Activated CD4-positive, alpha-beta T cell treated with anti-CD3 and anti-CD28 coated beads, Interleukin-2, amount 50 U/mL, for 1 hour (primary cell): ENCODE results near the gene KAZN.
A peak's percentile ranks its signal among the peaks of the same experiment; 100 is the strongest.

Experiments used
- DNase-seq: peaks from one replicate; pipeline ENCODE4 v3.0.0-alpha.2; 2020

KAZN gene

GRCh38 chr1:15075175-15075574 lies 476.7 kb downstream of the KAZN start:
- DNase-seq = no peak

- no peak for DNase-seq
Observed at GRCh38 chr1:15075817-15076216, 477.3 kb downstream of the KAZN start.

GRCh38 chr1:15076807-15077206 lies 478.3 kb downstream of the KAZN start:
- DNase-seq = no peak

GRCh38 chr1:15077384-15077783 lies 478.9 kb downstream of the KAZN start:
- DNase-seq = no peak

- DNase-seq = no peak
Observed at GRCh38 chr1:15080328-15081007, 482.0 kb downstream of the KAZN start.

DNA sequence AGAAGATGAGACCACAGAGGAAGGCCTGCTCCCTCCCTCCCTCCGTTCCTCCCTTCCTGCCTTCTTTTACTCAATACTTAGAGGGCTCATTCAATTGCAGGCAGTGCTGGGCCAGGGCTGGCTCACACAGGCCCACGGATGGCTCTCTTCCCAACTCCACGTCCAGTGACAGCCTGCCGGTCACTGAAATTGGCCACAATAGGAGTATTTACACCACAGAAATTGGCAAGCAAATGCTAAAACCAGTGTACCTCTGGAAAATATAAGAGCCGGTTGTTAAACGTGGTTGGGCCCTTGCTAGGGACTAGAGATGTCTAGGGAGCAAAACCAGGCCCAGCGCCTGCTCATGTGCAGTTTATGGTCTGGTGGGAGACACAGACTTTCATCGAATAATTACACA lies 482.6 kb downstream of the KAZN start:
- DNase-seq = no peak

DNA sequence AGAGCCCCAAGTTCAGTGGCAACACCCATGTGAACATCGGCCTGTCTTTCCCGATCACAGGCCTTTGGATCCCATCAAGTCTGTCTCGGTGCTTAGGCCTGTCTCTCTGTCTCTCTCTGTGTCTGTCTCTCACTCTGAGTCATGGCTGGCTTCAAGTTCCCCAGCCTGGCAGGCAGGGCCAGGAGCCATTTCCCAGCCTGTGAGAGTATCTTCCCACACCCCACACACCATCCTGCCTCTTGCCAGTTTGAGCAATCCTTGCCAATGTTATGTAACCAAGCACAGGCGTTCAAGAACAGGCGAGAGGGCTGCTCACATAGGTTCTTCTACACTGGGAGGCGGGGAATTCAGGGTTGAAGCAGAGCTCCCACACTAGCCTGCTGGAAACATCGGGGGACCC lies 485.1 kb downstream of the KAZN start:
- no peak for DNase-seq

- no peak for DNase-seq
Observed at GRCh38 chr1:15088281-15088971, 489.9 kb downstream of the KAZN start.

GRCh38 chr1:15089258-15089992 lies 490.9 kb downstream of the KAZN start:
- DNase-seq = no peak

DNA sequence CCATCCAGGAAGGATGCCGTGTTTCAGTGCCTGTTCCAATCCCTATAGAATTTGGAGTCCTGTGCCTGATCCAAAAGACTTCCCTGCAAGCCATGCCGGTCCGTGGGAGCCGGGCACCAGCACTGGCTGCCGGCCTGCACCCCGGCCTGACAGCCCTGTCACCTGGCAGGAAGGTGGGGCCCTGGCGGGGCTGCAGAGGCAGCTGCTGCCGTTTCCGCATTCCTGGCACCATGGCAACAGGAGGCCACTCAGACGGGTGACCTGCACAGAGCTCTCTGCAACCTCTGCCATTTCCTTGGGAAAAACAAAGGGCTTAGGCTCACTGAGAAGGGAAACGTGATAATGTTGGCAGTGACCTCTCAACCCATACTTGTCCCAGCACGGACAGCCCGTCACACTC lies 491.9 kb downstream of the KAZN start:
- DNase-seq = no peak

GRCh38 chr1:15094056-15094455 lies 495.6 kb downstream of the KAZN start:
- DNase-seq = no peak

DNA sequence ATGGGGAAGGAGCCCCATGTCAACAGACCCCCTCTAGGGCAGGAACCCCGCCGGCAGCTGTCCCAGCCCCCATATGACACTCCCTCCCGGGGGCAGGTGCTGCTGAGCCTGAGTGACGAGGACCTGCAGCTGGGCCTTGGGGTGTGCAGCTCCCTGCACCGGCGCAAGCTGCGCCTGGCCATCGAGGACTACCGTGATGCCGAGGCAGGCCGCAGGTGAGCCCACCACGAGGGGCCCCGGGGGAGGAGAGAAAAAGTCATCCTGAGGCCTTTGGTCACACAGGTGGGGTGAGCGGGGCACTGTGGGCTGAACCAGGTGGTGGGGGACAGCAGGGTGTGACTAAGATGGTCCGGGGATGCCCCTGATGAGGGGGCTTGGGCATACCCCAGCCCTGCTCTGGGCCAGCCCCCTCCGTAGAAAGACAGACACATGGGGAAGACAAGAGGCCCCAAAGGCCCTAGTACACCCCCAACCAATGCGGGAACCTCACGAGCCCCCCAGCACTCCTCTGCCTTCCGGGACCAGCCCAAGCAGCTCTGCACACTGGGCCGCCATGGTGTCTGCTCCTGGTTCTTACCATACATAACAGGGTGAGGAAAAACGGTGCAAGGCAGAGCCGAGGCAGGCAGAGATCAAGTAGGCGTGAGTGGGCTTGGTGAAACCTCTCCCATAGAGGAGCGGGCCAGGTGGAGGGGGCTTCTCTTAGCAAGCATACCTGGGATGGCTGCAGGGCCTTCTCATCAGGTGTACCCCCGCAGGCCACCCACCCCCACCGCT lies 496.4 kb downstream of the KAZN start:
- no peak for DNase-seq

- DNase-seq = no peak
Observed at GRCh38 chr1:15095496-15095875, 497.0 kb downstream of the KAZN start.

DNA sequence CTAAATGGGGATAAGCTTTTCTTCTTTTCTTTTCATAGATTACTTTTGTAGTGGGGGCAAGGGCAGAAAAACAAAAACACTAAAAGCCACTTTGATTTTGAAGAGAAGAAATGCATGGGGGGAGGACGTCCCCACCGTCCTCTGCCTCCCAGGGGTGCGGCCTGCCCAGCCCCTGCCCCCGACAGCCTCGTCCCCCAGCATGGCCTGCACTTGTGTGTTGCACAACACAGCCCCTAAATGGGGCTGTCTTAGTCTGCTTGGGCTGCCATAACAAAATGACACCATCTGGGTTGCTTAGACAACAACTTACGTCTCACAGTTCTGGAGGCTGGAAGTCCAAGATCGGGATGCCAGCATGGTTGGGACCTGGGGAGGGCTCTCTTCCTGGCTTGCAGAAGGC lies 497.8 kb downstream of the KAZN start:
- no peak for DNase-seq

DNA sequence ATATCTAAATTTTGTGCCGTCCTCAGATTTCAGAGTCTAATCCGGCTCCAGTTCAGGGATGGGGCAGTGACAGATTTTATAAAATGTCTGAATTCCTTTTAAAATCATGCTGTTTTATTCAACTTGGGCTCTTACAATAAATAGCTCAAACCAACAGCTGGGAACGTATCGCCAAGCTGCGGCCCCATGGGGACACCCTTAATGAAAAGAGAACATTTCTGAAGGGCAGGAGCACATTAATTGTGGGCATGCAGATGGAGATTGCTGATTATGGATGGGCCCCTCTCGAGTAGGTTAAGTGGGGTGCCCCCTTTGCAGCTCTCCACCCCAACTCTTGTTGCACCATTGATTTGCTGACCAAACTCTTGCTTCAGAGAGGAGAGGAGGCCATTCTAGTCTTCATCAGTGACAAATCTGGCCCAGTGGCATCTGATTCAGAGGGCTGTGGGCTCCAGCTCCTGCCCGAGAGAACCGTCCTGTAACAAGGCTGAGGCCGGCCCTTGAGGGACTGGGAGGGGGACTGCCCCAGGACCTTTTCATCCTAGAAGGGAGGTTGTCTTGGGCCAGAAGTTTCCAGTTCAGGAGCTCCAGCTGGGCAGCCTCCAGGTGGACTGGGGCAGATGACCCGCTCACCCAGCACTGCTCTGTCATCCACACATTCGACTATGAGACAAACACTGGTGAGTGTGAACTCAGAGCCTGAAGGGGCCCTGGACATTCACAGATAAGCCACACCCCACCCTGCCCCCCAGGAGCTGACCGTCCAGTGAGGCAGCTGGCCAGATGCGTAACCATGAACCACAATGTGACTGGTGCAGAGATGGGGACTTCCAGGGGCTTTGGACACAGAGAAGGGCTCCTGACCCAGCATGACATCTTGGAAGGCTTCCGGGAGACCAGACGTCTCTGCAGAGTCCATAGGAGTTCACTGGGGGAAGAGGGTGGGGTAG lies 500.0 kb downstream of the KAZN start:
- DNase-seq = no peak

DNA sequence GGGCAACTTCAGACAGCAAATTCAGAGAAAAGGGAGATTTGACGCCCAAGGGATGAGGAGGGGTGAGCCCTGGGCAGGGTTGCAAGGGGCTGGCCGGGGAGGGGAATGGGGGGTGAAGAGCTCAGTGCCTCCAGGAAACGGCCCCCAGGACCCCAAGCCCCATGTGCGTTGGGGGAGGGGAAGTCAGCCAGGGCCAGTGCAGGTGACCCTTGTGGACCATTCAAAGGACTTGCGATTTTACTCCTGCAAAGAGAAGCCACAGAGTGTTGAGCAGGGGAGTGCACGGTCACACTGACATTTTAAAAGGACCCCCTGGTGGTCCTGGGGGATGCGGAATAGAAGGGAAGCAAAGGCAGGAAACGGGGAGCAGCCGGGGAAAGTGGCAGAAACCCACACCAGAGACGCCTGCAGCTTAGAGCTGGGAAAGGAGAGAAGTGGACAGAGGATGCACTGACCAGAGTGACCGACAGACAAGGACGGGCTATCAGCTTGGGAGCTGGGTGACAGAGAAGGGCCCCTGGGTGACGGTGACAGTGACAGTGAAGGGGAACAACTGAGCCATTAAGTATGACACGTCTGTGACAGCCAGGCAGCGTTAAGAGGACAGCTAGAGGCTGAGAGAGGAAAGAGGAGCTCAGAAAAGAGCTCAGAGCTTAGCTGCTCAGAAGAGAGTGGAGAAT lies 501.1 kb downstream of the KAZN start:
- DNase-seq = no peak

DNA sequence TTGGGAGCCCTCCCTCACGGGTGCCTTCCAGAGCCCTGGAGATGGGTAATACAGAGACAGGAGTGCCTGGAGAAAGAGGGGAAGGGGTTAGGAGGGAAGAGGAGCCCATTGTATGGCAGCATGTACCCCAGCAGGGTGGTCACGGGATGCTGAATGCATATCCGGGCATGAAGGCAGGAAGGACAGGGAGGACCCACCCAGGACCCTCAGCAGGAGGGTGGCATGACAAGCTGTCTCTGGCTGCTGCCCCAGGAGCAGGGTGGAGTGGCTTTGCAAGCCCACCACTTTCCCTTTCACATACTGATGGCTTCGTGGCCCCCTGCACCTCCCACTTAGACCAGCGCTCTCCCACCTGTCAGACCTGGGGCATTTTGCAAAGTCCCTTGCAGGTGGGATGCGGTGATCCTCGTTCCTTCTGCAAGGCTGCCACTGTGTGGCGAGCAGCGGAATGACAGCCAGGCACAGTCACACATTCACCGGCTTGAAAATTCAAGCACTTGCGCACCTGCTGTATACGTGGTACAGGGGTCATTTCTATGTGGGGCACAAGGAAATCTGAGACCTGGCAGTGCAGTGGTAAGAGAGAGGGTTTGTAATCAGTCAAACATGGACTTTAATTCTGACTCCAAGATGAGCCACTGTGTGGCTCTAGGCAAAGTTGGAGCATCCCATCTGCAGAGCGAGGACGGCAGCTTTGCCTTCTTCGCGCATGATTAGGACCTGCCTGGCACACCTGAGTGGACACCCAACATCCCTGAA lies 501.8 kb downstream of the KAZN start:
- peak; percentile 32 for DNase-seq

- DNase-seq = no peak
Observed at GRCh38 chr1:15100880-15101760, 502.6 kb downstream of the KAZN start.

GRCh38 chr1:15101801-15102200 lies 503.3 kb downstream of the KAZN start:
- no peak for DNase-seq

GRCh38 chr1:15102646-15103045 lies 504.2 kb downstream of the KAZN start:
- DNase-seq = no peak
